ENCODE results near the gene APLF. TPM values are rescaled to one million over a fixed set of nuclear protein-coding genes. Genes with fewer than 3 reads are reported as not detected.

Gene APLF, protein sequence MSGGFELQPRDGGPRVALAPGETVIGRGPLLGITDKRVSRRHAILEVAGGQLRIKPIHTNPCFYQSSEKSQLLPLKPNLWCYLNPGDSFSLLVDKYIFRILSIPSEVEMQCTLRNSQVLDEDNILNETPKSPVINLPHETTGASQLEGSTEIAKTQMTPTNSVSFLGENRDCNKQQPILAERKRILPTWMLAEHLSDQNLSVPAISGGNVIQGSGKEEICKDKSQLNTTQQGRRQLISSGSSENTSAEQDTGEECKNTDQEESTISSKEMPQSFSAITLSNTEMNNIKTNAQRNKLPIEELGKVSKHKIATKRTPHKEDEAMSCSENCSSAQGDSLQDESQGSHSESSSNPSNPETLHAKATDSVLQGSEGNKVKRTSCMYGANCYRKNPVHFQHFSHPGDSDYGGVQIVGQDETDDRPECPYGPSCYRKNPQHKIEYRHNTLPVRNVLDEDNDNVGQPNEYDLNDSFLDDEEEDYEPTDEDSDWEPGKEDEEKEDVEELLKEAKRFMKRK
- 2.6 and 2.9 TPM in 2 replicates for total RNA-seq

DNA sequence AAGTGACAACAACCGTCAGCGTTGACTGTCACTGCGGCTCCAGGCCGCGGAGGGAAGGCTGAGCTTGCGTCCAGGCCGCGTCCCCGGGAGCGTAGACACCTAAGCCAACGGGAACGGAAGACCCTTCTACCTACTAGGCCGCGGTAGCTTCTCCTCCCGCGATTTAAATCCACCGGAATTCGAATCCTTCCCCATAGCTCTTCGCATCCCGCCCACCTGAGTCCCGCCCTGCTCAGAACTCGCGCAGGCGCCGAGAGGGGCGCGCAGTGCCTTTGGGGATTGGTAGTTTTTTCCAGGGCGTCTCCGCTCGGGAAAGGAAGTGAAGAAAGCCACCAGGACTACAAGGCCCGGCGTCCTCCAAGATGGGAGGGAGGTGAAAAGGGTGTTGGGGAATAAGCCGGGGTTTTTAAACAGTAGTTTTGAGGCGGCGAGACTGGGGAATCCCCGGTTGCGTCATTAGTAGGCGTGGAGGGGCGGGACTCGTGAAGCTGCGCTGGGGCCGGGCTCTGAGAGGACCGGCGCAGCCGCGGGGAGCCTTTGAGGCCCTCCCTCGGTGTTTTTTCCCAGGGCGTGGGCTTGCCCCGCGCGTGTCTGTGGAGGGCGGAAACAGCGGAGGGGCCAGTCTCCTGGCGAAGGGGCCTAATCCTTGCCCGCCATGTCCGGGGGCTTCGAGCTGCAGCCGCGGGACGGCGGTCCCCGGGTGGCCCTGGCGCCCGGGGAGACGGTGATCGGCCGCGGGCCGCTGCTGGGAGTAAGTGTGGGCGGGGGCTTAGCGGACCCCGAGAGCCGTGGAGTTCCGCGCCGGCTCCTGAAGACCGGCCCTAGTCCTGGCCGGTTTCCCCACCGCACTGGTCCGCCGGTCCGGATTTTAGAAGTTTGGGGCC, at the start of gene APLF, which contains the start of gene FBXO48:
Gene APLF (plus strand): TSS at position 509 of the 884 bp plus-strand sequence. CDS start 147 bp downstream, at position 656.
Gene FBXO48 (minus strand): TSS at position 218 of the 884 bp plus-strand sequence. CDS start 2,149 bp downstream, outside the sequence.
- intact Hi-C loops (cut with micrococcal nuclease) = loop anchor here (1.0 to 2.0 kb wide), 8 partner anchors 20 to 919 kb away; partner anchors contain the start of genes GFPT1, PNO1 and PPP3R1

DNA sequence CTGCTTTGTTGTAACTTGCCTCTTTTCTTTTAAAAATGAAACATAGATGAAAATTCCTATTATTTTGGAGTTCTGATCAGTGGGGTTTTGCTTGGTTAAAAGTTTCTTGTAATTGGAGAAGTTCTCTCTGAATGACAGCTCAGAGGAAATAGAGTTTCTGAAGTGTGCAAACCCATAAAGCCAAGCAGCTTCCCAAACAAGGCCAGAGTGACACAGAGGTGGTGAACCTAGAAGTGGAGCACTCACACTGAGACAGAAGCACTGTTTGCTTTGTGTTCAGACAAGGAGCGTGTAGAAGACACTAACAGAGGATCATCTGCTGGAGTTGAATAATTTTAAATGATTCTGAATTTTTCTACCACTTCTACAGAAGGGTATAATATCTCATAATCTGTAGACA, 49.5 kb upstream of the APLF start:
- intact Hi-C loops (cut with micrococcal nuclease) = no loop called here

DNA sequence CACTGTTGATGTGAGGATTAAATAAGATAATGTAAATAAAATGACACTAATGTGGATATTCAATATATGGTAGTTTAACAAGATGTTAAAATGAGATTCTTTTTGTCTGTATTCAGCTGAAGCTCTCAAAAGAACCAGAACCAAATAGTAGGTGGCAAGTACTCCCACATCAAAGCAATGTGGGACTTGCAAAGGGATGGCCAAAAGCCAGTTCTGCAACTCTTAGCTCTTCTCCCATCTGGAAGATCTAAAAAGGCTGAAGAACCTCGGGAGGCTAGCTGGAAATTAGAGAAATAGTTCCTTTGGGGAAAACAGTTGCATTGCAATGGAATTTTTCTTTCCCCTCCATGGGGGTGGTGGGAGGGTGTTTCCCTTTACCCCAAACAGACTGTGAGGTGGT, 49.0 kb upstream of the APLF start:
- intact Hi-C loops (cut with micrococcal nuclease) = no loop called here

DNA sequence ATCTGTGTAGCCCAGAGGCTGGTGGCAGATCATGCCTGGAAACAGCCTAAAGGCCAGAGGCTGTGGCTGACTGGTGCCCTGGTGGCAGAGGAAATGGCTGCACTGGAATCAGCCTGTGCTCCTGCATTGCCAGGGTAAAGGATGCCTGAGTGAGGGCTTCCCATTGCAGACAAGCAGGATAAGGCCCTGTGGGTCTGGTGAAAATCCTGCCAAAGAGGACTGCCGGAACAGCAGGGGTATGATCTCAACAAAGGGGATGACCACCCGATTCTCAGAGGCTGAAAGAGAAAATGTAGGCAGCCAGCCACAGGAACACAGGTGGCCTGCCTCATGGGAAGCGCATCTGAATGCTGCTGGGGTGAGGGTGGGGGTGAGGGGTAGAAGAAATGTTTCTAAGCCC, 48.5 kb upstream of the APLF start:
- intact Hi-C loops (cut with micrococcal nuclease) = no loop called here

DNA sequence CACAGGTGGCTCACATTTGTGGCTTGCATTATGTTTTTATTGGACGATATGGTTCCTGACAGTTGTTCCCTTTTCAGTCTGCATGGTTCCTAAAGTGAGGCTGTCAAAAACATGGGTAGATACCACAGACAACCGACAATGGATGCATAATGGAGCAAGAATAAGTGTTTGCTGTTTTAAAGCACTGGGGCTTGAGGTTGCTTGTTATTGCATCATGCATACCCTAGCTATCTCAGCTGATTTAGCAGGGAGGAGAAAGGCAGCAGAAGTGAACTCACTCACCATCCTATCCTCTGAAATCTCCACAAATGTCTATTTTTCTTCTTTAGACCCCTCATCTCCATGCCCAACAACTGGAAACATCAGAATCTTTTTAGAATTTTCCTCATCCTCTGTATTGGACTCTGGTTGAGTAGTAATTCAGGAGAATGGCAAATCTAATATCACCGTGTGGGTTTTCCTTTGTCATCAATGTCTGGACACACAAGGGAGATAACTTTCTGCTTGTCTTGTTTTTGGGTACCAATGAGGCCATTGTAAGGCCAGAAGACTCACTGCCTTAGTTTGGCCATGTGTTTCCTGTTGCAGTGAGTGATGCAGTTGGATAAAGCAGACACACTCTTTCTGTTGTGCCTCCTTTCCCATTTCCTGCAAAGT, 47.0 kb upstream of the APLF start:
- intact Hi-C loops (cut with micrococcal nuclease) = no loop called here

DNA sequence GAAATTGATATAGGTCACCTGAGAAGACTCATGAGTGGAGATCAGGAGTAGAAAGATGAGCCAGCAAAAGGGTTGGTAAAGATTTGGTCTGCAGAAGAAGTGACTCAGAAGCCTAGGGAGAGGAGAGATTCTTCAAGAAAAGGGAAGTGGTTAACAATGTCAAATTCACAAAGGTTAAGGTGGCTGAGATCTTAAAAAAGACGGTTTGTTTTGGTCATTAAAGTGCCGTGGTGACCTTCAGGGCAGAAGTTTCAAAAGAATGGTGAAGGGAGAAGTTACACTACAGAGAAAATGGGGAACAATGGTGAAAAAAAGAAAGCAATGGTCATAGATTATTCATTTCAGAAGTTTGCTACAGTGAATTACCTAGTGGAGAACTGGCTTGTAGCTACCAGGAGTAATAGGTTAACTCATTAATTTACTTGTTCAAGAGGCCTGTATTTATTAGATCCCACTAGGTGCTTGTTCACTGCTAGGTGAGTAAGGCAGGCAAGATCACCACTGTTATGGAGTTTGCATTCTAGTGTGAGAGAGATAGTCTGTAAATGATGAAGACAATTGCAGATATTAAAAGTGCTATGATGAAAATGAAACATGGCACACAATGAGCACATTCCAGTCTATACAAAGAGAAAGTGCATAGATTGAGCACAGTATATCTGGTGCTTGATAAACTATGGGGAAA, 43.3 kb upstream of the APLF start:
- intact Hi-C loops (cut with micrococcal nuclease) = no loop called here

DNA sequence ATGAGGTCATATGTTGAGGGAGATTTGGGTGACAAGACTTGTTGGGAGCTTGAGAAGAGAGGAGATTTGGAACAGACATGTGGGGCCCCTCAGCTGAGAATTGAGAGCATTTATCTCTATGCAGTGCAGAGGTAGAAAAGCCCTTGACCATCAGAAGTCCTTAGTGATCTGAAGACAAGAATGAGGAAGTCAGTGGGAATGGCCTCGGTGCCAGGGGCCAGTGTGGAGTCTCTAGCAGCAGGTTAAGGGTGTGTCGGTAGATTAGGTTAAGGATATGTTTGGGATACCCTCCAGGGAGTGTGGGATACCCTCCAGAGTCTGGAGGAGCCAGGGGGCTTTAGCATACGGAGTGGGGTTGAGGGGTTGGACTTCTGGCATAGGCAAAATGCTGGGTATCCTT, 41.9 kb upstream of the APLF start:
- intact Hi-C loops (cut with micrococcal nuclease) = no loop called here

DNA sequence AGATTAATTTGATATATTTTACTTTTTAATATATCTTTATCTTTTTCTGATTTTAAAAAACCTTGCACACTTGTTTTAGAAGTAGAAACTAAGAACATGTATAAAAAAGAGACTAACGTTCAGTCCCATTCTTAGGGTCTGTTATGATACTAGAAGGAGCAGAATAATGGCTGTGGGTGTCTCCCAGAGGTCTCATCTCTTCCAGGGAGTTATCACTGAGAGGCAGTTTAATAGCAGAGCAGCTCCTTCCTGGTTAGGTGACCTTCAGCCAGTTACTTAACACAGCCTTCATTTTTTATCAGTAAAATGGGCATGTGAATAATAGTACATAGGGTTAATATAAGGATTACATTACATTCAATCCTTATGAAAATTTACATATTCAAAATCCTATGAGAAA, 40.9 kb upstream of the APLF start:
- intact Hi-C loops (cut with micrococcal nuclease) = no loop called here

DNA sequence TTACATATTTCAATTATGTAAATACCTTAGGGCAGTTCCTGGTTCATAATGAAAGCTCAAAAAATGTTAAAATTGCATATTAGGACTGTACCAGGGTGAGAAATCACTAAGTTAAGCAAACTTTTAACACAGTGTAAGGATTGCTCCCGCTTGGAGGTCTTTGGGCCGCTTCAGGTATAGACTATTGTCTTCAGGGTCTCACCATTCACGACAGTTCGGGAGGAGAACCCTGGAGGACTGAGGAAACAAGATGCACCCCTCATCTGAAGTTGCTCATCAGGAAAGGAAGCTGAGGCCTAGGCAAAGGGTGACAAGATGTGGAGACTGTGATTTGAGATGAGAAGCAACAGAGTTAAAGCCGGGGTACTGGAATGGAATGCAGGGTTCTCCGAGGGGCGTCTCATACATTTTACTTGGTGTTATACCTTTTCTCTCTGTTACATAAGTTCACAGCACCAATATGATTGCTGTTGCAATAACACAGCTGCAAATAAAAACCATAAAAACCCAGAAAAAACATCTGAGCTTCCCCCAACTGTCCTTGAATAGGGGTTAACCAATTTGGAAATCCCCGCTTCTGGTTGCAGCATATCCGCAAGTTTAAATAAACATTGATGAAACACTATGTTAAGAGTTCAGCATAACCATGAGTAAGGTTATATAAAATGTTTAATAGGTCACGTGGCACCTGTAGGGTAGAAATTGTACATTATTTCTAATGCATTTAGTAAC, 40.4 kb upstream of the APLF start:
- intact Hi-C loops (cut with micrococcal nuclease) = no loop called here

DNA sequence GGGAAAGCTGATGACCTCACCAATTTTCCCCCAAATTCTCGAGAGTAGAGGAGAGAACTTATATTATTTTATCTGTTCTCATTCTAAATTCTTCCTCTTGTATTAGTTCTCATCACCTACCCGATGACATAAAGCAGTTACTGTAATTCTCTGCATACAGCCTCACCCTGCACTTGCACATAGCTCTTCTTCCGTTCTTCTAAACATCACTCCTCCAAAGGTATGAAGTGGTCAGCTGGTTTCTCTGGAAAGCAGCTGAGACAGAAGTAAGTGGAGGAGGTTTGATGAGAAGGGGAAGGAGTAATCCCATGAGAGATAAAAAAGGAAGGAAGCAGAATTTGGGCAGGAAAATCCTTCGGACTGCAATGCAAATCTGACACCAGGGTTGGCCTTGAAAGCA, 39.3 kb upstream of the APLF start:
- intact Hi-C loops (cut with micrococcal nuclease) = no loop called here

DNA sequence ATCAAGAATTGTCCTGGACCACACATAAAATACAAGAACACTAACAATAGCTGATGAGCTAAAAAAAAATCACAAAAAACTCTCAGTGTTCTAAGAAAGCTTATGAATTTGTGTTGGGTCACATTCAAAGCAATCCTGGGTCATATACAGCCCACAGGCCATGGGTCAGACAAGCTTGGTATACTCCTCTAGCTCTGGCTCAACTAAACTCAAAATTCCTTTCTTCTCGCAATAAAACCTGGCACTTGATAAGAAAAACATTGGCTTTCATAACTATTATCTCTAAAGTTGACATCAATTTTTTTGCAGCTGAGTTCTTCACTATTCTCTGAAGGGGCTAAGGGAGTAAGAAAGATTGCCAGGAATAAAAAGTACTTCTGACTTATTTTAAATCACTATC, 38.6 kb upstream of the APLF start:
- intact Hi-C loops (cut with micrococcal nuclease) = no loop called here

DNA sequence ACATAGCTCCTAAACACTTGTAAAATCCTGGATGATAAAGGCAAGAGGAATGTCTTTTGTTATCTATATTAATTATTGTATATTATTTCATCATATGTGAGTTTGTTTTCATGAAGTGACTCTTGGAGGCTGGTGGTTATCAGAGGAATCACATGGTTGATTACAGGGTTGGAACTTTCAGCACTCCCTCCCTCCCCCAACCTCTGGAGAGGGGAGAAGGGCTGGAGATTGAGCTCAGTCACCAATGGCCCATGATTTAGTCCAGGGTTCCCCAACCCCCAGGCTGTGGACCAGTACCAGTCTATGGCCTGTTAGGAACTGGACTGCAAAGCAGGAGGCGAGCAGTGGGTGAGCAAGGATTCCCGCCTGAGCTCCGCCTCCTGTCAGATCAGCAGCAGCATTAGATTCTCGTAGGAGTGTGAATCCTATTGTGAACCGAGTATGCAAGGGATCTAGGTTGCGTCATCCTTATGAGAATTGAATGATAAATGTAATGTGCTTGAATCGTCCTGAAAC, 38.0 kb upstream of the APLF start:
- intact Hi-C loops (cut with micrococcal nuclease) = no loop called here

DNA sequence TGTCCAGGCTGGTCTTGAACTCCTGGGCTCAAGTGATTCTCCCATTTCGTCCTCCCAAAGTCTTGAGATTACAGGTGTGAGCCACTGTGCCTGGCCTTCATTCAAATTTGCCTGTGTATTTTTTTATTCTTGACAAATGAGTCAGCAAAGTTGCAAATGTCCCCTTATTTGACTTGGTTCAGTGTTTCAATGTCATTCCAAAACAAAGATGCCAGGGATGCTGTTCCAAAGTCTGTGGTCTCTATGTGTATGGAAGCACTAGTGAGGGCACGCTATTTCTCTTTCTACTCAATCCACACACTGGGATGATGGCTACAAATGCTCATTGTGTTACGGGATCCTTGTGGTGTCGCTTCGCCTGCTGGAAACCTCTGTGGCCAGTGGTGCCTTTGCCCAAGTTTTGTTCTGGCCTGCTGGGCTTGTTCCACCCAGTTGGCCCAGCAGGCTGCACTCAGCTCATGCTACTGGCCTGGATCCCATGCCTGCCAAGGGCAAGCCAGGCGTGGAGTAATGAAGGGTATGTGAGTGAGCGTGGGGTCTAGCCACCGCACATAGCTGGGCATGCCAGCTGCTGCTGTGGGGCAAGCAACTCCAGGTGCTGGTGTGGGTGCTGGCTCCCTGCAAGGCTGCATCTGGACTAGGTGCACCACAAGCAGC, 35.9 kb upstream of the APLF start:
- intact Hi-C loops (cut with micrococcal nuclease) = no loop called here

DNA sequence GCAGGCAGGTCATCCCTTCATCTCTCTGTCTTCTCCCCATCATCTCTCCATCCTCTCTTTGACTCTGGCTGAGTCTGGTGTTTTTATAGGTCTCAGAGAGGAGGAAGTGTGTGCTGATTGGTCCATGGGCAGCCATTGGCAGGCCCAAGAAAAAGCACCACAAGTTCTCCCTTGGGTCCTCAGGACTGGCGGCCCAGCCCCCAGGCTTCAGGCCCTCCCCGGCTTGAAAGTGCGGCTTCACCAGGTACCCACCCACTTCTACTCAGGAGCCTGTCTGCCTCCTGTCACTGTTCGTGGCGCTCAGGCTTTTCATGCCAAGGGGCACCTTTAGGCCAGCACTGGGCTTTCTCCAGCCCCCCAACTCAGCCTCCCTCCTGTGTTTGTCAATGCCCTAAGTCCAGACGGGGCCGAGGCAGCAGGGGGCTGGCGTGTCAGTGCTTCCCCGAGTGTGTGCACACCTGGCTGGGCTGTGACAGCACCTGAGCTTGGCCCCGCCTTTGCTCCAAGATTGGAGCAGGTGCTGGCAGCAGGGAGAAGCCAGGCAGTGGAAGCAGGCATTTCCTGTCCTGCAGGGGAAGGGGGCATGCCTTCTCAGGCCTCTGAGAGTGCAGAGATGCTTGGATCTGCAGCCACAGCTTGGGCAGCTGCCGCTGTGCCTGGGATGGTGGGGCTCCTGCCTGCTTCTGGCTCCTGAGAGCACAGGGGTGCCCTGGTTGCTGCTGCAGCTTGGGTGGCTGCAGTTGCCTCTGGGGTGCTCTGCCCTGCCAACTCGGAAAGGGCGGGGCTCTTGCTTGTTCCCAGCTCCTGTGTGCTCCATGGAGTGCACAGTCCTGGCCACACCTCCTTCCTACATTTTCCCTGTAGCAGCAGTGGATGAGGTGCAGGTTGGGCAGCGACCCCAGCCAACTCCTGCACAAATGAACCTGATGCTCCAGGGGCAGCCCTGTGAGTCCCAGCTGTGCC, 34.4 kb upstream of the APLF start:
- intact Hi-C loops (cut with micrococcal nuclease) = no loop called here

DNA sequence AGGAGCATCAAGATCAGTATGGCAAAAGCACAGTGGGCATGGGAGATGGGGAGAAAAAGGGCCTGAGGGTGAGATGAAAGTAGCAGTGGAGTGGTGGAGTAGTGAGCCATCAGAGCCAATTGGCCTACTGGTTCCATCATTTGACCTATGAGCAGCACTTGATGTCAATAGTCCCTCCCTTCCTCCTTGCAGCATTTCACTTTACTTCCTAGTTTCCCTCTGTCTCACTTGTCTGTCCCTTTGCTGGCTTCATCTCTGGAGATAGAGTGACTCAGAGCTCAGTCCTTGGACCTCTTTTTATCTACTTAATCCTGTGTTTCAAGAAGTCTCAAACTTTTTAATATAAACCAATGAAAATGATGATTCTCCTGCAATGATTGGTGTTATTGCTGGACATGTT, 32.4 kb upstream of the APLF start:
- intact Hi-C loops (cut with micrococcal nuclease) = no loop called here

DNA sequence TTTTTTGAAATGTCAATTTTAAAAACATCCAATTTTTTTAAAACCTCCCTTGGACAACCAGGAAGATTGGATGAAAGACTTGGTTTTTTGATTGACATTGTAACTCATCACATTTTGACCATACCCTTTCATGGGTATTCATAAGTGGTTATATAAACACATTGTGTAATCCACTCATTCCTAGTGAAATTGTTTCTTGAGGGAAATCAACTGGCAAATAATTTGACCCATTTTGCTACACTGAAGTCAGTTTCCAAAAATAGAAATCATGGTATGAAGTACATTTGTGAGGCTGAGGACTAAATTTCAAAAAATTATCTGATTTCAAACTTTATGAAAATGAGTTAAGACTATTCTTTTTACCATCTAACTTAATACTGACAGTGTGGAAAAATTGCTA, 31.8 kb upstream of the APLF start:
- intact Hi-C loops (cut with micrococcal nuclease) = no loop called here

DNA sequence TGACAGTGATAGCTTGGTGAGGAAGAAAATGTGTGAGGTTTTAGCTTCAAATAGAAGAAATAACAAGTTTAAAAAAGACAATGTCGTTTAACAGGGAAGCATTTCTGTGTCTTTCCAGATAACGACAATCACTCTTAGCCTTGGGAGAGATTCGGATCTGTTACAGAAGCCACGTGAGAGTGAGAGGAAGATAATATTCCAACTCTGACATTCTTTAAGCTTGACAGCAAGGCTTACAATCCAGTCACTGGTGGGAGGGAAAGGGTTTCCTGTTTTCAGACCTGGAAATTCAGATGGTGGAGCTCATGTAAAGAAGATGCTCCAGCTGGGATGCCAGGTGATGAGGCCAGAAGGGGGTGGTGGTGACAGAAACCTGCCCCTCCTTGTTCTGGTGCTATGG, 31.1 kb upstream of the APLF start:
- intact Hi-C loops (cut with micrococcal nuclease) = no loop called here

Data from T-helper 2 cell treated with Interferon-gamma antibody and Interleukin-4, amounts not matched to agents 100 ng/mL and 5 ng/mL, for 36 hours (primary cell).